PC-9 (cell line): ENCODE measurements around the gene IL6R. TPM values are rescaled to one million over a fixed set of nuclear protein-coding genes. Genes with fewer than 3 reads are reported as not detected.

ENCODE experiments used
- BruUV-seq: library from RNA; stranded (reverse); fragments of 400-500 nt; replicated peaks from 2 replicates; lab custom pipeline; 2021; lab: Mats Ljungman, UMichigan
- CTCF ChIA-PET: fragments of 300-600 bp; sonication (Branson Sonifier 250); formaldehyde crosslinking; loops from one replicate; lab custom pipeline; 2022; ENCODE audit warnings: antibody characterized with exemption; lab: Charles Lee
- POLR2A ChIA-PET: fragments of 300-600 bp; sonication (Branson Sonifier 250); formaldehyde crosslinking; loops from one replicate; lab custom pipeline; 2022; ENCODE audit warnings: antibody characterized with exemption; ENCODE audit not compliant: unreplicated experiment; lab: Charles Lee
- DNase-seq, 2 experiments: peaks; one replicate each; pipeline versions ENCODE4 v3.0.0 to v3.0.0-alpha.2; 2015 to 2022; ENCODE audit warnings: mixed read lengths in 1 of 2
- H2AFZ ChIP-seq: fragments of 200-600 bp; sonication (generic); 2 replicates; pipeline ENCODE4 v1.8.1; 2017; ENCODE audit warnings: antibody characterized with exemption
- H3F3A ChIP-seq: fragments of 200-600 bp; sonication (generic); 2 replicates; pipeline ENCODE4 v1.8.1; 2017; ENCODE audit warnings: antibody characterized with exemption, mild to moderate bottlenecking, low read depth; ENCODE audit not compliant: insufficient read depth
- H3K27ac ChIP-seq: fragments of 200-600 bp; sonication (generic); 2 replicates; pipeline ENCODE4 v1.6.1; 2016; ENCODE audit warnings: mixed run types
- H3K27me3 ChIP-seq: fragments of 200-600 bp; sonication (generic); 2 replicates; pipeline ENCODE4 v1.6.1; 2016; ENCODE audit warnings: low read depth, mixed run types; ENCODE audit not compliant: insufficient read depth
- H3K36me3 ChIP-seq: fragments of 200-600 bp; sonication (generic); 2 replicates; pipeline ENCODE4 v1.6.1; 2016; ENCODE audit warnings: low read depth, mixed run types
- H3K4me1 ChIP-seq: fragments of 200-600 bp; sonication (generic); replicated peaks from 2 replicates; pipeline ENCODE4 v1.6.1; 2016; ENCODE audit warnings: mixed run types; ENCODE audit not compliant: insufficient read depth
- H3K4me2 ChIP-seq: fragments of 200-600 bp; sonication (generic); 2 replicates; pipeline ENCODE4 v1.6.1; 2017; ENCODE audit warnings: mixed run types
- H3K4me3 ChIP-seq: fragments of 200-600 bp; sonication (generic); 2 replicates; pipeline ENCODE4 v1.6.1; 2016; ENCODE audit warnings: mixed run types
- H3K79me2 ChIP-seq: fragments of 200-600 bp; sonication (generic); 2 replicates; pipeline ENCODE4 v1.6.1; 2017; ENCODE audit warnings: low read depth, mixed run types
- H3K9me2 ChIP-seq: fragments of 200-600 bp; sonication (generic); 2 replicates; pipeline ENCODE4 v1.8.1; 2017; ENCODE audit warnings: mild to moderate bottlenecking; ENCODE audit not compliant: insufficient read depth
- H3K9me3 ChIP-seq: fragments of 200-600 bp; sonication (generic); 2 replicates; pipeline ENCODE4 v1.8.1; 2016; ENCODE audit warnings: low read depth; ENCODE audit not compliant: insufficient read depth
- H4K20me1 ChIP-seq: fragments of 200-600 bp; sonication (generic); 2 replicates; pipeline ENCODE4 v1.8.1; 2017; ENCODE audit not compliant: insufficient read depth
- CTCF ChIP-seq: fragments of 200-600 bp; sonication (generic); conservative IDR thresholded peaks from 2 replicates; pipeline ENCODE4 v1.6.1; 2017; ENCODE audit warnings: mixed run types, antibody characterized with exemption, mild to moderate bottlenecking, moderate library complexity
- EZH2 ChIP-seq: fragments of 200-600 bp; sonication (generic); IDR thresholded peaks from 2 replicates; pipeline ENCODE4 v1.8.0; 2017; ENCODE audit warnings: antibody characterized with exemption, low read depth
- intact Hi-C: fragments of 100-400 bp; cut with micrococcal nuclease; formaldehyde crosslinking; loops from one replicate; pipeline ENCODE4 v1.10.0; 2022; ENCODE audit not compliant: unreplicated experiment
- total RNA-seq: library from RNA; stranded (reverse); gene quantifications from 2 replicates; pipeline ENCODE4 v1.2.3, GENCODE V29; 2021

The IL6R gene
- total RNA-seq, 1 experiment from 2014 or later = 3.2 TPM

- H3K4me2 ChIP-seq = peak overlapping the region; percentile 36
- H3K9me2 ChIP-seq = no peaks in the 10 kb centered on the region
- H3K27ac ChIP-seq = peak overlapping the region; percentile 55
- intact Hi-C loops = loop anchor here (1.0 to 10.0 kb wide), 3 partner anchors 15 to 78 kb away; partner anchors contain the start of gene IL6R
- no peaks in the 10 kb centered on the region for H4K20me1 ChIP-seq
- no TSS peak for BruUV-seq
- ChIA-PET CTCF (interaction anchor here (0.5 kb wide), 1 partner anchor 359 kb away, joined by 3 read pairs; no protein-coding TSS in a partner anchor), POLR2A (interaction anchor here (0.6 kb wide), 1 partner anchor 14 kb away, joined by 3 read pairs; no protein-coding TSS in a partner anchor)
- H3K27me3 ChIP-seq = no peaks in the 10 kb centered on the region
- peak; percentile 83 to 95 for DNase-seq
- no peaks in the 10 kb centered on the region for H3K79me2 ChIP-seq
- no peak overlapping the region for H2AFZ ChIP-seq
- H3F3A ChIP-seq = peaks cover 41% of the 10 kb centered on the region
- no peak for TF ChIP-seq EZH2
- TF ChIP-seq CTCF = no peak
- no peaks in the 10 kb centered on the region for H3K36me3 ChIP-seq
- H3K4me1 ChIP-seq = peaks cover 27% of the 10 kb centered on the region
- no peaks in the 10 kb centered on the region for H3K9me3 ChIP-seq
- no peak overlapping the region for H3K4me3 ChIP-seq
Measured at GRCh38 chr1:154433161-154433764, 28.1 kb downstream of the IL6R start.

- no peak overlapping the region for H3K4me2 ChIP-seq
- TF ChIP-seq EZH2 (no peak), CTCF (no peak)
- no TSS peak for BruUV-seq
- no peak overlapping the region for H3K4me3 ChIP-seq
- no peaks in the 10 kb centered on the region for H3K36me3 ChIP-seq
- no peaks in the 10 kb centered on the region for H3K79me2 ChIP-seq
- intact Hi-C loops = loop anchor here (10.0 kb wide), 1 partner anchor 80 kb away; no protein-coding TSS in a partner anchor
- peaks cover 41% of the 10 kb centered on the region for H3F3A ChIP-seq
- DNase-seq = no peak
- ChIA-PET CTCF (interaction anchor here (0.6 kb wide), 1 partner anchor 40 kb away, joined by 5 read pairs; no protein-coding TSS in a partner anchor), POLR2A (no interaction called here)
- no peaks in the 10 kb centered on the region for H3K9me3 ChIP-seq
- peaks cover 27% of the 10 kb centered on the region for H3K4me1 ChIP-seq
- no peak overlapping the region for H3K27ac ChIP-seq
- H4K20me1 ChIP-seq = no peaks in the 10 kb centered on the region
- no peak overlapping the region for H2AFZ ChIP-seq
- H3K27me3 ChIP-seq = no peaks in the 10 kb centered on the region
- no peaks in the 10 kb centered on the region for H3K9me2 ChIP-seq
Measured at GRCh38 chr1:154434346-154435085, 29.4 kb downstream of the IL6R start.

GRCh38 chr1:154435599-154436200 is 30.6 kb downstream of the IL6R start:
- no peaks in the 10 kb centered on the region for H3K79me2 ChIP-seq
- H3K4me3 ChIP-seq = no peak overlapping the region
- H3K4me2 ChIP-seq = no peak overlapping the region
- BruUV-seq = no TSS peak
- no peaks in the 10 kb centered on the region for H3K36me3 ChIP-seq
- CTCF ChIA-PET = no interaction called here
- intact Hi-C loops = loop anchor here (10.0 kb wide), 1 partner anchor 81 kb away; no protein-coding TSS in a partner anchor
- no peaks in the 10 kb centered on the region for H3K27me3 ChIP-seq
- no peaks in the 10 kb centered on the region for H3K9me2 ChIP-seq
- H3K27ac ChIP-seq = no peak overlapping the region
- H4K20me1 ChIP-seq = no peaks in the 10 kb centered on the region
- no peak for DNase-seq
- no peaks in the 10 kb centered on the region for H3K9me3 ChIP-seq
- H3K4me1 ChIP-seq = peaks cover 27% of the 10 kb centered on the region
- POLR2A ChIA-PET = no interaction called here
- TF ChIP-seq CTCF (no peak), EZH2 (no peak)
- peaks cover 35% of the 10 kb centered on the region for H3F3A ChIP-seq
- no peak overlapping the region for H2AFZ ChIP-seq
